A673 (cell line): ENCODE results near the gene HSD17B3. TPM values are rescaled to one million over a fixed set of nuclear protein-coding genes. Genes with fewer than 3 reads are reported as not detected.
A peak's percentile ranks its signal among the peaks of the same experiment; 100 is the strongest.

Experiments
- BruUV-seq: library from RNA; stranded (reverse); fragments of 400-500 nt; replicated peaks from 2 replicates; lab custom pipeline; 2021; lab: Mats Ljungman, UMichigan
- CTCF ChIA-PET: fragments of 300-600 bp; sonication (Branson Sonifier 250); formaldehyde crosslinking; loops from one replicate; lab custom pipeline; 2022; ENCODE audit warnings: antibody characterized with exemption; lab: Charles Lee
- POLR2A ChIA-PET: fragments of 300-600 bp; sonication (Branson Sonifier 250); formaldehyde crosslinking; loops from one replicate; lab custom pipeline; 2022; ENCODE audit warnings: antibody characterized with exemption; ENCODE audit not compliant: low non-redundant PET; lab: Charles Lee
- DNase-seq: peaks from one replicate; pipeline ENCODE4 v3.0.0-alpha.2; 2015; ENCODE audit warnings: low spot score
- H3K27ac ChIP-seq: fragments of 200-600 bp; sonication (generic); 2 replicates; pipeline ENCODE4 v1.5.1; 2016; ENCODE audit warnings: mixed run types, low read depth, mild to moderate bottlenecking, mixed read lengths, antibody characterized with exemption, low read length; ENCODE audit not compliant: poor library complexity, severe bottlenecking
- H3K27me3 ChIP-seq: fragments of 200-600 bp; sonication (generic); replicated peaks from 2 replicates; pipeline ENCODE4 v1.6.1; 2017; ENCODE audit warnings: mixed run types, low read depth, mild to moderate bottlenecking, mixed read lengths, antibody characterized with exemption, low read length; ENCODE audit not compliant: insufficient read depth, poor library complexity
- H3K36me3 ChIP-seq: fragments of 200-600 bp; sonication (generic); 2 replicates; pipeline ENCODE4 v1.6.1; 2016; ENCODE audit warnings: mixed run types, mild to moderate bottlenecking, mixed read lengths, antibody characterized with exemption, low read length; ENCODE audit not compliant: insufficient read depth, poor library complexity, severe bottlenecking
- H3K4me1 ChIP-seq: fragments of 200-600 bp; sonication (generic); 2 replicates; pipeline ENCODE4 v1.6.1; 2017; ENCODE audit warnings: mixed run types, mild to moderate bottlenecking, mixed read lengths, antibody characterized with exemption, low read length; ENCODE audit not compliant: insufficient read depth, poor library complexity, severe bottlenecking
- H3K4me3 ChIP-seq: fragments of 200-600 bp; sonication (generic); 2 replicates; pipeline ENCODE4 v1.5.1; 2016; ENCODE audit warnings: low read depth, mixed run types, mild to moderate bottlenecking, mixed read lengths, low read length; ENCODE audit not compliant: poor library complexity, severe bottlenecking
- H3K9me3 ChIP-seq: fragments of 200-600 bp; sonication (generic); 2 replicates; pipeline ENCODE4 v1.6.1; 2016; ENCODE audit warnings: mixed run types, low read depth, mild to moderate bottlenecking, mixed read lengths, antibody characterized with exemption, low read length; ENCODE audit not compliant: poor library complexity, severe bottlenecking
- EZH2 ChIP-seq: fragments of 200-600 bp; sonication (generic); IDR thresholded peaks from 2 replicates; pipeline ENCODE4 v1.6.1; 2017; ENCODE audit warnings: borderline replicate concordance, low read depth, mild to moderate bottlenecking, mixed read lengths, antibody characterized with exemption, low read length; ENCODE audit not compliant: poor library complexity, severe bottlenecking
- intact Hi-C: fragments of 100-400 bp; cut with micrococcal nuclease; formaldehyde crosslinking; loops from one replicate; pipeline ENCODE4 v1.10.0; 2022; ENCODE audit not compliant: unreplicated experiment
- total RNA-seq: library from RNA; stranded (reverse); gene quantifications from 2 replicates; pipeline ENCODE4 v1.2.3, GENCODE V29; 2021
- TF ChIP-seq, protein P1 (sequence below): fragments of 300-800, 200-600 bp; sonication (generic); conservative IDR thresholded peaks from 2 replicates; pipeline ENCODE4 v1.5.1; 2017; ENCODE audit warnings: low read depth, mild to moderate bottlenecking, antibody characterized with exemption, low read length, moderate library complexity, mixed read lengths

The HSD17B3 gene
- total RNA-seq, 1 experiment from 2014 or later: not detected

DNA sequence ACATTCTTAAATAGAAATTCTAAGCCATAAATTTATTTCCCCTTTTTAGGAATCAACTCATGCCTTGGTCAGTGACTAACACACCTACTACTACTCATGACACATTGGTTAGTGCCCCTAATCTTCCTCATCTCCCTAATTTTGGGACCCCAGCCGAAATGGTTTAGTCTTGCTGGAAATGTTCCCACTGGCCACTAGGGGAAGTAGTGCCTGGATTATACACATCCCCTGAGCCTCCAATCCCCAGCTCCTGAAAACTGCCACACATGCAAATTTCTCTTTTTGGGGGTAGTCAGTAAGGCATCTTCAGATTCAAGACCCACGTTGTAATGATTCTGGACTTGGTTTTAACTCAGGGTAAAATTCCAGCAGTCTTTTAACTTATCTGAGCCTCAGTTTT is 79.8 kb downstream of the HSD17B3 start:
- peaks cover 10% of the 10 kb centered on the region for H3K9me3 ChIP-seq
- POLR2A ChIA-PET: no interaction called here
- no peaks in the 10 kb centered on the region for H3K36me3 ChIP-seq
- no peak overlapping the region for H3K27ac ChIP-seq
- no peak overlapping the region for H3K4me3 ChIP-seq
- intact Hi-C loops: no loop called here
- no peak for TF ChIP-seq EZH2
- TF ChIP-seq, protein P1, sequence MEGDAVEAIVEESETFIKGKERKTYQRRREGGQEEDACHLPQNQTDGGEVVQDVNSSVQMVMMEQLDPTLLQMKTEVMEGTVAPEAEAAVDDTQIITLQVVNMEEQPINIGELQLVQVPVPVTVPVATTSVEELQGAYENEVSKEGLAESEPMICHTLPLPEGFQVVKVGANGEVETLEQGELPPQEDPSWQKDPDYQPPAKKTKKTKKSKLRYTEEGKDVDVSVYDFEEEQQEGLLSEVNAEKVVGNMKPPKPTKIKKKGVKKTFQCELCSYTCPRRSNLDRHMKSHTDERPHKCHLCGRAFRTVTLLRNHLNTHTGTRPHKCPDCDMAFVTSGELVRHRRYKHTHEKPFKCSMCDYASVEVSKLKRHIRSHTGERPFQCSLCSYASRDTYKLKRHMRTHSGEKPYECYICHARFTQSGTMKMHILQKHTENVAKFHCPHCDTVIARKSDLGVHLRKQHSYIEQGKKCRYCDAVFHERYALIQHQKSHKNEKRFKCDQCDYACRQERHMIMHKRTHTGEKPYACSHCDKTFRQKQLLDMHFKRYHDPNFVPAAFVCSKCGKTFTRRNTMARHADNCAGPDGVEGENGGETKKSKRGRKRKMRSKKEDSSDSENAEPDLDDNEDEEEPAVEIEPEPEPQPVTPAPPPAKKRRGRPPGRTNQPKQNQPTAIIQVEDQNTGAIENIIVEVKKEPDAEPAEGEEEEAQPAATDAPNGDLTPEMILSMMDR: peak; percentile 69
- no peaks in the 10 kb centered on the region for H3K27me3 ChIP-seq
- no peaks in the 10 kb centered on the region for H3K4me1 ChIP-seq
- CTCF ChIA-PET: interaction anchor here (1.5 kb wide), 1 partner anchor 95 kb away, joined by 6 read pairs; no protein-coding TSS in a partner anchor
- BruUV-seq: no TSS peak
- peak; percentile 48 for DNase-seq

DNA sequence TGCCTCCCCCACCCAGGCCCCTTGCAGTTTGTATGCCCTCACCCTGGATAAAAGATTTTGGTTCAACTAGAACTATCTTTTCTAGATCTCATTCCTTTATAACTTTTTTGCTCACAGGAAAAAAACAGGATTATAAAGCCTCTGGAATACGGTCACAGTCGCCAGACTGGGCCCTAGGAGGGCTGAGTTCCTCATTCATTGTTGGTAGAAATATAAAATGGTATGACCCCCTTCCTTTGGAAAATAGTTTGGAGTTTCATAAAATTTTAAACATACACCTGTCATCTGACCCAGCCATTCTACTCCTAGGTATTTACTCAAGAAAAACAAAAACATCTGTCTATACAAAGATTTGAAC is 82.1 kb downstream of the HSD17B3 start:
- ChIA-PET CTCF (no interaction called here), POLR2A (no interaction called here)
- Histone ChIP-seq H3K4me1 (no peaks in the 10 kb centered on the region), H3K36me3 (no peaks in the 10 kb centered on the region), H3K27ac (no peak overlapping the region), H3K4me3 (no peak overlapping the region), H3K9me3 (peaks cover 10% of the 10 kb centered on the region), H3K27me3 (peaks cover 4% of the 10 kb centered on the region)
- no TSS peak for BruUV-seq
- TF ChIP-seq EZH2: no peak
- TF ChIP-seq, protein P1: no peak
- intact Hi-C loops: loop anchor here (5.0 kb wide), 4 partner anchors 493 to 1553 kb away; partner anchors contain the start of gene PTCH1
- DNase-seq: no peak

DNA sequence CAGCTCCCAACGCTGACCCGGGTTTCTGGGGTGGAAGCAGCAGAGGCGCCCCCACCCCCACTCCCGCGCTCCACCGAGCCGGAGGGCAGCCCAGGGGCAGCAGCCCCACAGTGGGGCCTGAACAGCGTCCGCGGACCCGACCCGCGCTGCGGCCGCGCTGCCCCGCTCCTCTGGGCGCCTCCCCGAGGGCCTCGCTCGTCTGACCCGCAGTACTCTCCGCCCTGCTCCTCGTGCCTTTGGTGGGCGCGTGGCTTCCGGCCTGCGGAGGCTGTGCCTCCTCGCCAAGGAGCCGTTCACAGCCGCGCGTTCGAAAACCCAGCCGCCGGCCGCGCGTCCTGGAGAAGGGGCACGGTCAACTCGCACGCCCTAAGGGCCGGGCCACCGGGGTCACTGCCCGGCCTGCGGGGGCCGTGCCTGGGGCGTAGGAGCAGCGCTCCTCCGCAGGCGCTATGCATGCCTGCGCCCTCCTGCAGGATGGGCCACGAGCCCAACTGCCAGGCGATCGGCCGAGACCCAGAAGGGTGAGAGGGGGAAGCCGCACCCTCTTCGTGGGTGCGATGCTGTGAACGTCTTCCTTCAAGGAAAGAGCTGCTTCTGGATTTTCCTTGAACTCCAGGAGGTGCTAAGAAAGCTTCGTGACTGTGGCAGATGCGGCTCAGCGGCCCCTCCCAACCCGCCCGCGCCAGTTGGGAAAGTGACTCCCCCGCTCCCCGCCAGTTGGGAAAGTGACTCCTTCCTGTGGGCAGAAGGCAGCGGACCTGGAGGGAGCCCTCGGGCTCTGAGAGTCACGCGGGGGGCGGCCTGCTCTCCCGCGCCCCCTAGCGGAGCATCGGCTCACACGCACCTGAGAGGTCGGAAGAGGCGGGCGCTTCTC is 82.7 kb downstream of the HSD17B3 start:
- Histone ChIP-seq H3K4me1 (no peaks in the 10 kb centered on the region), H3K36me3 (no peaks in the 10 kb centered on the region), H3K4me3 (no peak overlapping the region), H3K27ac (no peak overlapping the region), H3K27me3 (peaks cover 4% of the 10 kb centered on the region), H3K9me3 (peaks cover 4% of the 10 kb centered on the region)
- peak; percentile 39 for DNase-seq
- intact Hi-C loops: loop anchor here (5.0 kb wide), 4 partner anchors 492 to 1552 kb away; partner anchors contain the start of gene PTCH1
- TF ChIP-seq, protein P1: peak; percentile 64
- no peak for TF ChIP-seq EZH2
- no TSS peak for BruUV-seq
- CTCF ChIA-PET: interaction anchor here (0.7 kb wide), 1 partner anchor 690 kb away, joined by 5 read pairs; no protein-coding TSS in a partner anchor
- POLR2A ChIA-PET: no interaction called here
